Measurements from ENCODE around the gene MAP2K6.
"Not testable (repeated sequence)": the region's sequence is repeated elsewhere in the genome, so short reads cannot be mapped to it uniquely, and the experiment has no call there.

MAP2K6 gene

GRCh38 chr17:69460963-69461922 lies 46.7 kb downstream of the MAP2K6 start:
- DNase-seq = no peak

- no peak for DNase-seq
These were observed 47.5 kb downstream of the MAP2K6 start for GRCh38 chr17:69461951-69462369.

GRCh38 chr17:69462882-69463281 lies 48.4 kb downstream of the MAP2K6 start:
- no peak for DNase-seq

- no peak for DNase-seq
These were observed 52.0 kb downstream of the MAP2K6 start for GRCh38 chr17:69466451-69466850.

GRCh38 chr17:69466905-69467667 lies 52.6 kb downstream of the MAP2K6 start:
- no peak for DNase-seq

- no peak for DNase-seq
These were observed 53.7 kb downstream of the MAP2K6 start for GRCh38 chr17:69468207-69468606.

- DNase-seq = no peak
These were observed 56.2 kb downstream of the MAP2K6 start for GRCh38 chr17:69470702-69471101.

- no peak for DNase-seq
These were observed 56.9 kb downstream of the MAP2K6 start for GRCh38 chr17:69471406-69471805.

GRCh38 chr17:69473841-69474831 lies 59.6 kb downstream of the MAP2K6 start:
- no peak for DNase-seq

- no peak for DNase-seq
These were observed 62.9 kb downstream of the MAP2K6 start for GRCh38 chr17:69477204-69477902.

GRCh38 chr17:69477903-69478266 lies 63.4 kb downstream of the MAP2K6 start:
- DNase-seq = no peak

GRCh38 chr17:69478916-69479315 lies 64.4 kb downstream of the MAP2K6 start:
- DNase-seq = no peak

GRCh38 chr17:69479756-69480155 lies 65.3 kb downstream of the MAP2K6 start:
- DNase-seq = not testable (repeated sequence)

- DNase-seq = no peak
These were observed 65.7 kb downstream of the MAP2K6 start for GRCh38 chr17:69480245-69480644.

- DNase-seq = no peak
These were observed 70.8 kb downstream of the MAP2K6 start for GRCh38 chr17:69485251-69485661.

- no peak for DNase-seq
These were observed 71.6 kb downstream of the MAP2K6 start for GRCh38 chr17:69485901-69486643.

GRCh38 chr17:69486779-69487637 lies 72.5 kb downstream of the MAP2K6 start:
- DNase-seq = no peak

GRCh38 chr17:69489313-69489712 lies 74.8 kb downstream of the MAP2K6 start:
- no peak for DNase-seq

GRCh38 chr17:69492410-69493071 lies 78.0 kb downstream of the MAP2K6 start:
- no peak for DNase-seq

GRCh38 chr17:69495787-69496186 lies 81.3 kb downstream of the MAP2K6 start:
- DNase-seq = no peak

Data from CD4-positive, alpha-beta T cell treated with Interleukin-17A for 1 hour (primary cell).